ENCODE data around the gene TFPI2.
"Not testable (repeated sequence)": the region's sequence is repeated elsewhere in the genome, so short reads cannot be mapped to it uniquely, and the experiment has no call there.

TFPI2 gene, protein sequence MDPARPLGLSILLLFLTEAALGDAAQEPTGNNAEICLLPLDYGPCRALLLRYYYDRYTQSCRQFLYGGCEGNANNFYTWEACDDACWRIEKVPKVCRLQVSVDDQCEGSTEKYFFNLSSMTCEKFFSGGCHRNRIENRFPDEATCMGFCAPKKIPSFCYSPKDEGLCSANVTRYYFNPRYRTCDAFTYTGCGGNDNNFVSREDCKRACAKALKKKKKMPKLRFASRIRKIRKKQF

DNA sequence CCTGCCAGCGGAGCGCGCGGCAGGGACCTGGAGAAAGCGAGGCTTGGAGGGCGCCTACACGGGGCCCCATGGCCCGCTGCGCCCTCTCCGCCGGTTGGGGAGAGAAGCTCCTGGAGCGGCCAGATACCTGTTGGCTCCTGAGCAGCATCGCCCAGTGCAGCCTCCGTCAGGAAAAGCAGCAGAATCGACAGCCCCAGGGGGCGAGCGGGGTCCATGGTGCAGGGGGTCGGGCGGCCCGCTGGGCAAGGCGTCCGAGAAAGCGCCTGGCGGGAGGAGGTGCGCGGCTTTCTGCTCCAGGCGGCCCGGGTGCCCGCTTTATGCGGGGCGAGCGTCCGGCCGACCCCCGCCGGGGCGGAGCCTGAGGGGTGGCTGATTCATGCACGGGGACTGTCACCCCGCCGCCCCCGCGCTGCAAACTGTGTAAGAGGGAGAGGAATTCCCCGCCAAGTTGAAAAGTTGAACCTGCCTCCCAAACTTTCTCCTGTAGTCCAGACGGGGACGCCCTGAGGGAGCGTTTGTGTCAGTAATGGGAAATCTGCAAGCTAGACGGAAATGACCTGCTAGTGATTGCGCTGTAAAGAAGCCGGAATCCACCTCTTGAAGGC, at the start of gene TFPI2:
TSS of gene TFPI2 (minus strand) at position 290 of the 605 bp plus-strand sequence. CDS start at position 215, 75 bp downstream.
- peak; percentile 20 for DNase-seq

DNA sequence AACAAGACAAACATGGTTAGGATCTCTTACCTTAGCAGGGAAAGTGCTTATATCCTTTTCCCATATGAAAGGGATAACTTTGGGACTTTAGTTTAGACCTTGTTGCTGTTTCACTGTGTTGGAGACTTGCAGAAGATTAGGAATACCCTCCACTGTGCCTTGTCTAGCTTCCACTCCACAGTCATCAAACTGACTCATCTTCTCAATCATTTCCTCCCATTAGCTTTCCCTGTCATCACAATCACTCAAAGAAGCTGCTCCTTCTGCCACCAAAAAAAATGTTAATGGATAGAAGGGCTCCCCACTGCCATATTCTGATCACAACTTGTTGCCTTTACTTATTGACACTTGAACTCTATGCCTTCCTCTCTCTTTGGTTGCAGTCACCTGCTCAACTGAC, 47.7 kb upstream of the TFPI2 start:
- DNase-seq = no peak

DNA sequence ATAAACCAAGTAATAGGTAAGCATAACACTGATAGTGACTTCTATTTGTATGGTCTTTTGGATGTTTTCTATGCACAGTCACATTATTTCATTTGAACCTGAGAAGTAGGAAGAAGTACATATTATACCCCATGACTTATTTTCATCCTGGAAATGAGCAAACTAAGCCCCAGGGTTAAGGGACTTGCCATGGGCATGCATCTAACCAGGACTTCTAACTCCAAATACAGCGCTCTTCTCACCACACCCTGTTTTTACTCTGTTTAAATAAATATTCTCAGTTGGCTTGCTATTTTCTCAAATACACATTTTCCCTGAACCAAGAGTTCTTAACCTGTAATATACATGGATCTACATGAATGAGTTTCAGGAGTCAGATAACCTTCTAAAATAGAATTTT, 47.3 kb upstream of the TFPI2 start:
- no peak for DNase-seq

DNA sequence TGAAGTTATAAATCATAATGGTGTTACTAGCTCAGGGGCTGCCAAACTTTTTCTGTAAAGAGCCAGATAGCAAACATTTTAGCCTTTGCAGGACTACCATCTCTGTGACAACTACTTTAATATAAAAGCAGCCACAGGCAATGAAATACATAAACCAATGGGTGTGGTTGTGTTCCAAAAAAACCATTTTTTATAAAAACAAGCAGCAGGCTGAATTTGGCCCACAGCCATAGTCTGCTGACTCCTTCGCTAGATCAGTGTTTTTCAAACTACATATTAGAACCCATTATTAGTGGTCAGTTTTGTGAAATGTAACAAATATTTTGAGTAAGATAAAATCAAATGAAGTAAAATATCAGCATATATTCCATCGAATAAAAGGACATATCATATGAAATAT, 44.5 kb upstream of the TFPI2 start:
- no peak for DNase-seq

DNA sequence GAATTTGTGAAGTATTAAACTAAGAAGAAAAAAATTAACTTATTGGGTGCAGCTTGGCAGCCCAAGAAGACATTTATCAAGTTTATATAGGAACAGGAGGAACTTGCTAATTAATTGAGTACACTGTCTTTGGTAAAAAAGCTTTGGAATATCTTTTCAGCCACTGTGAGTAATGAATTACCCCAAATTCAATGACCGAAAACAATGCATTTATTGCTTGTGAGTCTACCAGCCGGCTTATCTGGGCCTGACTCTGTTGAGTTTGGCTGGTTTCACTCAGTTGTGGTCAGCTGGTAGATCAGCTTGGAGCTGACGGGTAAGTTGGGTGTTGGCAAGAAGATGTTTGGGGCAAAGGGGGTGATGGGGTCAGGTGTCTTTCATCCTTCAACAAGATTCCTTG, 42.6 kb upstream of the TFPI2 start:
- no peak for DNase-seq

DNA sequence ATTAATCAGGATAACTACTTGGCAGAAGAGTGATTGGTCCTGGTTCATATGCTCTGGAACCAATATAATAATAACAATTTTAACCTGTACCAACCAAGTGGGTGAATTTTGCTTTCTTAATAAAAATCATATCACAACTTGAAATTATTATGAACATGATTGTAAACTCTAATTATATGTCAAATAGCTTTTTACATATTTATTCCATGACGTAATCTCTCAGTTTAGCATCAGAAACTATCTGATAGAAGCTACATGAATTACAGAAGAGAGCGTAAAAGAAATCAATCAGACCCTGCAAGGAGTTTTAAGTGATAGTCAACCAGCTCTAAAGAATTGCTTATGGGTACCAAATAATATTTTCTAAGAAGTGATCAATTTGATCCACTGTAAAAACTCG, 41.1 kb upstream of the TFPI2 start:
- DNase-seq = no peak

DNA sequence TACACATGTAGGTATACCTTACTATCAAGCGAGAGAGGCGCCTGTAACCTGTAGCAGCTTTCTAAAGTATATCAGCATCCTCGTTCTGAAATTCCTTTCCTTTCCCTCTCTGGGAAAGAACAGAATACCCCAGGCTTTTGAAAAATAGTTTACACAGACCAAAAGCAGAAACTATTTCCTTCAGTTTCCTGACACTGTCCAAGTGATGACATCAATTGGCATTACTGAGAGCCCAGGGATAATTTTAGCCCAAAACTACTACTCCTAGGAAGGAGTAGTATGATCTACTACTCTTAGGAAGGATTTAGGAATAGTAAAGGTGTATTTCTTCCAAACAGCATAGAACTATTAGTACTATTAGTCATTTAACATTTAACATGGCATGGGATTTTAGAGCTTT, 37.0 kb upstream of the TFPI2 start:
- no peak for DNase-seq

DNA sequence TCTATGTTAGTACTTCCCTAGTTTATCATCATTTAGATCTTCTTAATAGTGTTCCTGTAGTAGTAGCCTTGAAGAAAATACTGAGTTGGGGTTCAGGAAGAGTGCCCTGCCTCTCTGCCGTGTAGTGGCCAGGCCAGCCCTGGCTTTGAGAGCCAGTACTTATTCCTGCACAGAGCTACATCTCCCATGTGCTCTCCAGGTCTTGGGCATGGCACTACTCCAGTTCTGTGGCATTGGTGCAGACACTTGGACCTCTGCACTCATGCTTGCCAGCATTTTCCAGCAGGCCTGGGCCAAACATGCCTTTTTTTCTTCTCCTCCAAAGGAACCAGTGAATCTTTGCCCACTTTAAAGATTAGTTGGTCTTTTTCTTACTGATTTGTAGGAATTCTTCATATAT, 36.2 kb upstream of the TFPI2 start:
- DNase-seq = no peak

DNA sequence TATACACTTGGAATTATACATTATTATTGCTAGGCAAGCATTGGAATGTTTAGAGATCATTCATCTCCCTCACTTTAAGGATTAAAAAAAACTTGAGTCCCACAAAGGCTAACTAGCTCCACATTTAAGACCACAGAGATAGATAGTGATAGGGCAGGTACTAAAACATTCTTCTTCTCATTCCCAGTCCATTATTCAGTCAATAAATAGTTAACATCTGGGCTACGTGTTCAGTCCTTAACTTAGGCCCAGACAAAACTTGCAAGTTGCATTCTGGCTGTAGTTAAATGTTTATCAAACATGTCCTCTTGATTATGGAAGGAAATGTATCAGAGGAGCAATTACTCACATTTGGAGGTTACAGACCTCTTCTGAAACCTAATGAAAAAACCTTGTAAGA, 33.4 kb upstream of the TFPI2 start:
- DNase-seq = no peak

DNA sequence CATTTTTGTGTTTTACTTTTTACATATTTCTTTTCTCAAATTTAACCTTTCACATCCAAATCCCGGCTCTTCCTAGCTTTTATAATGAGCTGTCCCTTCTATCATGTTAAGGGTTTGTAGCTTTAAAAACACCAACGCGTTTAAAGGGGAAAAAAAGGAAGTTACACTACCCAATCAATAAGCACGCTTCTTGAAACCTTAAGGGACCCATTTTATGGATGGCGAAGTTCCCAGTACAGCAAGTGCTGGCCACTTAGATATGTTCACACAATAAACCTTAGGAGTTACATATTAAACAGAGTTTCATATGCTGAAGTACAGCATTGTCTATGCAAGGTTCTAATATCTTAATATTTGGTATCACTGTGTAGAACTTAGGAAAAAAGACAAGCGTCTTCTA, 32.7 kb upstream of the TFPI2 start:
- DNase-seq = no peak

DNA sequence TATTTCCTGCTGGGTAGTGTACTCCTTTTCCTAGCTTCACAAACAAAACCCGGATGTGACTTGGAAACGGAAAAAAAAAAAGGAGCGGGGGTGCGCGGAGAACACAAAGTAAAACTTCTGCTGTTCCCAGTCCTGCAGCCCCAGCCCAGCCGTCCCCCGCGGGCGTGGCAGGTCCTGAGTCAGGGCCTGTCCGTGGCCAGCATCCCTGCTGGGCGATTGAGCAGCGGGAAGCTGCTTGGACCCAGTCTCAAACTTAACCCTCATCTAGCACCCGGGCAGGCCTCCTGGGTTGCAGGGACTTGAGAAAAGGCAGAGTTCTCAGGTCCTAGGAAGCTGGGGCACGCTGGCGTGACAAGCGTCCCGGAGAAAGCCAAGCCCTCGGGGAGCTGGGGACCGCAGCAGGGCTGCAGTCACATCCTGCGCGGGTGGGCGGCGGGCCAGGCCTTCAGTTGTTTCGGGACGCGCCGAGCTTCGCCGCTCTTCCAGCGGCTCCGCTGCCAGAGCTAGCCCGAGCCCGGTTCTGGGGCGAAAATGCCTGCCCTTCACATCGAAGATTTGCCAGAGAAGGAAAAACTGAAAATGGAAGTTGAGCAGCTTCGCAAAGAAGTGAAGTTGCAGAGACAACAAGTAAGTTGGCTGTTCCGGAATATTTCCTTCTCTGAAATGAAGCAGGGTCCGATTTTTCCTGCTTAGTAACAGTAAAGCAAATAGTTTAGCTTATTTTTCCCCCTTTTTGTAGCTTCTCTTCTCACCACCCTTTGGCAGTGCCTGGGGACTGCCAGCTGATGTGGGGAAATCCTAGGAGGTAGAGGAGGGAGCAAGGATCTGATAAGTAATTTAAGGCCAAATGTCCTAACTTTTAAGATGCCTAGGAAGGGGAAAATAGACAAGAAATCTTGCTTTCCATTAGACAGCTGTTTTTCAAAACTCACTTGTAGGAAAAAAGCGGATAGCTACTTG, 31.3 kb upstream of the TFPI2 start, which contains the start of gene GNG11:
TSS of gene GNG11 (plus strand) at position 129 of the 960 bp plus-strand sequence. CDS start at position 532, 403 bp downstream.
- peak; percentile 21 for DNase-seq

DNA sequence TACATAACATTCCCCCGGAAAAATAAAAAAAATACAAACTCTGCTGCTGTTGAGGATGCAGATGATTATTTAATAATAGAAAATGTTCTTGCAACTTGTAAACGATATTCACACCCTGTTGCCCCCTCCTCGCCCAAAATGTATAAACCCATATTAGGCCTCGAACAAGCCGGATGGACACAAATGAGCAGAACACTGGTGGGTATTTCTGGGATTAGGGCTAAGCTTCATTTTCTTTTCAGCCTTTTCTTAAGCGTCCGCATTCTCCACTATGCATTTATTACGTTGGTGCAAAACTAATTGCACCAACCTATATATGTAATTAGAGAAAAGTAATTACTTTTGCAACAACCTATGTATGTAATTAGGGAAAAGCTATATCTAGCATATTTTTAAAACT, 30.6 kb upstream of the TFPI2 start:
- DNase-seq = no peak

DNA sequence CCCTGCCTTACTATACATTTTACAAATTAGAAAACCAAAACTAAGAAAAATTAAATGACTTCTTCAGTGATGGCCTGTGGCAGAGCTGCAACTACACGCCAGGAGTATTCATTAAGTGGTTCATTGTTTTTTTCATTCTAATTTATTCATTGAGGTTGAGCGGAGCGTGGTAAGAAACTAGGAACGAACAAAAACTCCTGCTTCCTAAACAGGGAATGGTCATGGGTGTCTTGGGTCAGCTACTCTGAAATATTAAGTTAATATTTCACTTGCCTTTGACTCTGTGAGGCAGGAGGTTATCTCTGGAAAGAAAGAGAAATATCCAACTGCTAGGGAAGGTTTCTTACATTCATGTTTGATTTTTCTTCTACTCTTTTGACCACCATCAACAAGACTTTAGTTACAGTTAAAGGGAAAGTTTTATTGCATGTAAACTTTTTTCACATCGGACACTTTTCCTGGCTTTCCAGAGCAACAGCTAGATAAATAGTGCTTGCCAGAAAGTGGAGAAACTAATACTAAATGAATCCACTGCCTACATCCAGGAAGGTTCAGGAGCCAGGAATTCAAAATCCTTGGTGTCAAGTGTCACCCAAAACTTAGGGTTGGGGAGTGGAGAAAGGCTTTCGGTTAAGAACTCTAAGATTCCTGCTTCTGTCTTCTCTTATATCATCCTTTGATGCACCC, 30.1 kb upstream of the TFPI2 start:
- DNase-seq = no peak

DNA sequence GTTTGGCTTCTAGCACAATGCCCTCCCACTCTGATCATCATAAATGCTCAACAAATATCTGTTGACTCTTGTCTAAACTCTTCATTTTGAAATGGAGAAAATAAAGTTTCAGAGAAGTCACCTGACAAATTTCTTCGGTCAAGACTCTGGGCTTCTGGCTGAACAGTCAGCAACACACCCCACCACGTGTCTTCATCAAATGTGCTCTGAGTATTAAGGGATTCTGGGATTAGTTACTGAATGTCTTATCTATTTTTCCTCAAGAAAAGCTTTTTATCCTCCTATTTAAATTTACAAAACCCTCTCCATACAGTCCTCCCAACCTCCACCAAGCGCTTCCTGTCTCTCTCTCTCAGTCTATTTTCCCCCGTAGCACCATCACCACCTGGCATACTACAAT, 25.8 kb upstream of the TFPI2 start:
- DNase-seq = not testable (repeated sequence)

DNA sequence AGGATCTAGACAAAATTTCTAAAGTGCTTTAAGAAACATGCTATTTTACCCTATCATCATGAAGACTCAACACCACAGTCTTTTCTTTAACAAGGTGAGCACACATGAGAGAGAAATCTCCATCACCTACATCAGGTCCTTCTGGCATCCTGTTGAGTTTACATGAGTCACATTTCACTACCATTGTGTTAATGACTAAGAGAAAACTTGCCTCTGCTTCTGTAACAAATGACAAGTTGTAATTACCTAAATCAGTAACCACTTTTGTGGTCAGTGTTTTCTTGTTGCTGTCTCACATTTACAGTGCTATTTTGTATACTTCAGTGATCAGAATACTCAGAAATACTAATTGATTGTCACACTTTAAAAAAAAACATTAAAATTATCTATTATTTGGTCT, 25.3 kb upstream of the TFPI2 start:
- DNase-seq = not testable (repeated sequence)

DNA sequence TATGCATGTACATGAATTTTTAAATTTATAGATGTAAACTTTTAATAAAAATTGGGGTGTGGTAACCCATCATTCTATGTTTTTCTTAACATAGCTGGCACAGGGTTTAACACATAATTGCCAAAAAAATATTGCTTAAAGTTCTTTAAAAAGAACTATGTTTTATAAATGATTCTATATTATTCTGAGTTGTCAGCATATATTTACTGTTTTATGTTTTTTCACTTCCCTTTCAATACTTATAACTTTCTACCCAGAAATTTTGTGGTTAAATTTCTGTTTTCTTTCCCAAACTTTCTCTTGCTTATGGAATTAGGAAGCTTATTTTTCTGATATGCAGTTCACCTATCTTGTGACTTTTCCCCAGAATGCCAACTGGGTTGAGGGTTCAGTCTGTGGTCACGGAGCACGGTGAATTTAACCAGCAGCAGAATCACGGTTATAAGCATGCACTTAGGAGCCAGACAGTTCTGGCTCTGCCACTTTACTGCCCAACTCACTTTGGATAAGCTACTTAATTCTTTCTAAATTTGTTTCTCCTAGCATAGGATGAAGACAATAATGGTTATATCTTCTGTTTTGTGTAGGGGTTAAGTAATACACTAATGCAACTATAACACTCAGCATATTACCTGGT, 24.8 kb upstream of the TFPI2 start:
- not testable (repeated sequence) for DNase-seq

DNA sequence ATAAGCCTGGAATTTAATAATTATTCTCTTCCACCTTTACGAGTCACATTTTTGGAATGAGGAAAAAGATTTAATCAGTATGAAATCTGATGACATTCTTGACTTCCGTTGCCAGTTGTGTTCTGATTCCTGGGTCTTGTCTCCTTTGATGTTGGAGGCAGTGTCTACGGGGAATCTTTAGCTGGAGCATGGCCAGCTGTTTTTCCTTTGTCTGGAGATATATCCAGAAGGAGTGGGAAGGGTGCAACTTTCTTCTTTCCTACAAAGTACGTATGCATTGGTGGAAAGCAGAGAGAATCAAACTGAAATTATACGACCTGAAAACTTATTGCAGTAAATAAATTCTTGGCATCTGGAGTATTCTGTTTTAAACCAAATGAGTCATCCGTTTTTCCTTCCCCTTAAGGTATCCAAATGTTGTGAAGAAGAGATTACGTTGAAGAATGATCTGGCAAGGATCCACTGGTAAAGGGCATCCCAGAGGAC, 24.1 kb upstream of the TFPI2 start:
- DNase-seq = no peak

DNA sequence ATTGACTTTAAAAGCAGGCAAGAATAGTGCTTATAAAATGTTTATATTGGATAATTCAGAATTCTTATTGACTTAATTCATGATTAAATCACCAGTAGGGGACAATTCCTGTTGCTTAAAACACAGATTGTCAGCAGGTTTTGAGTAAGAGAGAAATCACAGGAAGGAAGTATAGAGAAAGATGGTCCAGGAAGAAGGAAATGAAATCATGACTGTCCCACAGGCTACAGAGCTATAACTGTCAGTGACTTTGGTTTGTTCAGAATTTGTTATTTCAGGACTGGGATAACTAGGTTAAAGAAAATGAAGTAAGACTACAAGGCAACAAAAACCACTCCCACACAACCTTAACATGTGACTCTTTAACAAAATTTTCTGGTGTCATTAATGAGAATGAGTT, 22.6 kb upstream of the TFPI2 start:
- DNase-seq = no peak

DNA sequence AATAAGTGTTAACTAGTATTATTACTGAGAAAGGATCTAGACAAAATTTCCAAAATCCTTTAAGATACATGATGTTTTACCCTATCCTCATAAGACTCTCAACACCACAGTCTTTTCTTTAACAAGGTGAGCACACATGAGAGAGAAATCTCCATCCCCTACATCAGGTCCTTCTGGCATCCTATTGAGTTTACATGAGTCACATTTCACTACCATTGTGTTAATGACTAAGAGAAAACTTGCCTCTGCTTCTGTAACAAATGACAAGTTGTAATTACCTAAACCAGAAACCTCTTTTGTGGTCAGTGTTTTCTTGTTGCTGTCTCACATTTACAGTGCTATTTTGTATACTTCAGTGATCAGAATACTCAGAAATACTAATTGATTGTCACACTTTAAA, 21.1 kb upstream of the TFPI2 start:
- not testable (repeated sequence) for DNase-seq

DNA sequence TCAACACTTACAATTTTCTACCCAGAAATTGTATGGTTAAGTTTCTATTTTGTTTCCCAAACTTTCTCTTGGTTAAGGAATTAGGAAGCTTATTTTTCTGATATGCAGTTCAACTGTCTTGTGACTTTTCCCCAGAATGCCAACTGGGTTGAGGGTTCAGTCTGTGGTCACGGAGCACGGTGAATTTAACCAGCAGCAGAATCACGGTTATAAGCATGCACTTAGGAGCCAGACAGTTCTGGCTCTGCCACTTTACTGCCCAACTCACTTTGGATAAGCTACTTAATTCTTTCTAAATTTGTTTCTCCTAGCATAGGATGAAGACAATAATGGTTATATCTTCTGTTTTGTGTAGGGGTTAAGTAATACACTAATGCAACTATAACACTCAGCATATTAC, 20.7 kb upstream of the TFPI2 start:
- not testable (repeated sequence) for DNase-seq

DNA sequence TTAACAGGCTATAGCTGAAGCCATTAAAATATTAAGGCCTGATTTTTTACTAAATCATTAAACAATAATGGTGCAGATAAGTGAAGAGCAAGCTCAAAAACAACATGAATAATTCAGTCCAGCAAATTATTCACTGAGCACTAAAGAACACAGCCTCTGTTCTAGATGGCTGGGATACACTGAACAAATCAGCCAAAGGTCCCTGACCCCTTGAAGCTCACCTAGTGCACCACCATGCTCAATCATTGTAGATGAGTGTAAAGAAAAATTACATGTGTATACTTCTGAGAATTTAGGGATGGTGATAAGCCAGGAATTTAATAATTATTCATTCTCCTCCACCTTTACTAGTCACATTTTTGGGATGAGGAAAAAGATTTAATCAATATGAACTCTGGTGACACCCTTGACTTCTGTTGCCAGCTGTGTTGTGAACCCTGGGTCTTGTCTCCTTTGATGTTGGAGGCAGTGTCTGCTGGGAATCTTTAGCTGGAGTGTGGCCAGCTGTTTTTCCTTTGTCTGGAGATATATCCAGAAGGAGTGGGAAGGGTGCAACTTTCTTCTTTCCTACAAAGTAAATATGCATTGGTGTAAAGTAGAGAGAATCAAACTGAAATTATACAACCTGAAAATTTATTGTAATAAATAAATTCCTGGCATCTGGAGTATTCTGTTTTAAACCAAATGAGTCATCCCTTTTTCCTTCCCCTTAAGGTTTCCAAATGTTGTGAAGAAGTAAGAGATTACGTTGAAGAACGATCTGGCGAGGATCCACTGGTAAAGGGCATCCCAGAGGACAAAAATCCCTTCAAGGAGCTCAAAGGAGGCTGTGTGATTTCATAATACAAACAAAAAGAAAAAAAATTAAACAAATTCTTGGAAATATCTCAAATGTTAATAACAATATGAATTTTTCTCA, 19.8 kb upstream of the TFPI2 start:
- DNase-seq = no peak

Measured in stimulated activated CD4-positive, alpha-beta T cell treated with anti-CD3 and anti-CD28 coated beads, Interleukin-4, amount 100 ng/mL, for 1 hour (primary cell).